Activated T-helper 1 cell treated with anti-CD3 and anti-CD28 coated beads, Interleukin-12 subunit alpha, Interleukin-12 subunit beta, Interleukin-2, Interleukin-4 antibody, amounts not matched to agents 30 ng/mL and 10 ng/mL and 1 ng/mL, durations not matched to agents 14 hours and 24 hours and 36 hours (primary cell): ENCODE data around the gene VCL. TPM values are rescaled to one million over a fixed set of nuclear protein-coding genes. Genes with fewer than 3 reads are reported as not detected.
A peak's percentile ranks its signal among the peaks of the same experiment; 100 is the strongest.
"Not testable (repeated sequence)": the region's sequence is repeated elsewhere in the genome, so short reads cannot be mapped to it uniquely, and the experiment has no call there.

Experiments
- DNase-seq: peaks from one replicate; pipeline ENCODE4 v3.0.0; 2021; ENCODE audit warnings: low spot score
- H3K27ac Mint-ChIP-seq: one replicate; pipeline ENCODE4 v1.8.0; 2021; ENCODE audit warnings: mild to moderate bottlenecking, mixed read lengths
- H3K27me3 Mint-ChIP-seq: one replicate; pipeline ENCODE4 v1.8.0; 2022; ENCODE audit warnings: mild to moderate bottlenecking, moderate library complexity, mixed read lengths; ENCODE audit not compliant: insufficient read depth
- H3K36me3 Mint-ChIP-seq: one replicate; pipeline ENCODE4 v1.8.0; 2021; ENCODE audit warnings: low read depth, mixed read lengths
- H3K4me1 Mint-ChIP-seq: one replicate; pipeline ENCODE4 v1.8.0; 2021; ENCODE audit warnings: low read depth, mixed read lengths
- H3K4me3 Mint-ChIP-seq: one replicate; pipeline ENCODE4 v1.8.0; 2021; ENCODE audit warnings: mild to moderate bottlenecking, moderate library complexity, mixed read lengths
- H3K9me3 Mint-ChIP-seq: one replicate; pipeline ENCODE4 v1.8.0; 2021; ENCODE audit warnings: mixed read lengths
- intact Hi-C: fragments of 100-400 bp; cut with micrococcal nuclease; formaldehyde crosslinking; loops from one replicate; pipeline ENCODE4 v1.15.1; 2024
- total RNA-seq: library from RNA; stranded (reverse); gene quantifications from 2 replicates; pipeline ENCODE4 v1.2.3, GENCODE V29; 2022

The VCL gene
- total RNA-seq, 1 donor from 2014 or later, result 26.0 TPM

DNA sequence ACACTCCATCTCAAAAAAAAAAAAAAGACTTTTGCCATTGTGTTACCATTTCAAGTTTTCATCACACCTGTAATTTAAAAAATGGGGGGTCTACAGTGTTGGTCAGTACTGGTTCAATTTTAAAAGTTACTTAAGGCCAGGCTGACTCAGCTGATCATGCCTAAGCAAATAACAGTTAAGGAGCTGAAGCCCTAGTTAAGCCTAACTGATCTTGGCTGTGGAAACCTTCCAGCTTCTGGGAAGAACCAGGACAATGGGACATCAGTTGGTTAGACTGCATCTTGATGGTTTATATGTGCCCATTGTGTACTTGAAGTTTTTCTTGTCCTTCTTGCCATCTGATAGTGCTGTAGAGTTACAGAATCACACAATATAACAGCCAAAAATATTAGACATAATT, 26.7 kb downstream of the VCL start:
- no peak for DNase-seq
- H3K4me1 Mint-ChIP-seq, result peaks cover 34% of the 10 kb centered on the region
- H3K36me3 Mint-ChIP-seq, result peaks cover 16% of the 10 kb centered on the region
- no peak overlapping the region for H3K4me3 Mint-ChIP-seq
- H3K27me3 Mint-ChIP-seq, result no peaks in the 10 kb centered on the region
- no peaks in the 10 kb centered on the region for H3K9me3 Mint-ChIP-seq
- intact Hi-C loops, result no loop called here
- no peak overlapping the region for H3K27ac Mint-ChIP-seq

DNA sequence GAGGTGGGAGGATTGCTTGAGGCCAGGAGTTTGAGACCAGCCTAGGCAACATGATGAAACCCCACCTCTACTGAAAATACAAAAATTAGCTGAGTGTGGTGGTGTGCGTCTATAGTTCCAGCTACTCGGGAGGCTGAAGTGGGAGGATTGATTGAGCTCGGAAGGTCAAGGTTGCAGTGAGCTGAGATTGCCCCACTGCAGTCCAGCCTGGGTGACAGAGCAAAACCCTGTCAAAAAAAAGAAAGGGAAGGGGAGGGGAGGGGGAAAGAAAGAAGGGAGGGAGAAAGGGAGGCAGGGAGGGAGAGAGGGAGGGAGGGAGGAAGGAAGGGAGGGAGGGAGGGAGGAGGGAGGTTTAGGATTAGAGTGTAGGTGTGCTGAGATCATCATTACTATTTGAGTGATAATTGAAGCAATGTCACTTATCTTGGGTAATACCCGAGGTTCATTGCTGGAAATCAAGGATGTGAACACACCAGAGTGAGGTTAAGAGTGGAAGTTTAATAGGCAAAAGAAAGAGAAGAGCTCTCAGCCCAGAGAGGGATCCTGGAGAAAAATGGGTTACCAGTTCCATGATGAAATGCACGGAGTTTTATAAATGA, 27.6 kb downstream of the VCL start:
- peaks cover 16% of the 10 kb centered on the region for H3K36me3 Mint-ChIP-seq
- H3K27ac Mint-ChIP-seq, result no peak overlapping the region
- H3K4me1 Mint-ChIP-seq, result peaks cover 38% of the 10 kb centered on the region
- no peak overlapping the region for H3K4me3 Mint-ChIP-seq
- DNase-seq, result no peak
- no peaks in the 10 kb centered on the region for H3K9me3 Mint-ChIP-seq
- intact Hi-C loops, result no loop called here
- H3K27me3 Mint-ChIP-seq, result no peaks in the 10 kb centered on the region

- Mint-ChIP-seq H3K27me3 (no peaks in the 10 kb centered on the region), H3K4me1 (peaks cover 39% of the 10 kb centered on the region), H3K27ac (no peak overlapping the region), H3K4me3 (no peak overlapping the region), H3K9me3 (no peaks in the 10 kb centered on the region), H3K36me3 (peaks cover 15% of the 10 kb centered on the region)
- DNase-seq, result no peak
- intact Hi-C loops, result no loop called here
Measured at GRCh38 chr10:74026428-74027015, 28.6 kb downstream of the VCL start.

DNA sequence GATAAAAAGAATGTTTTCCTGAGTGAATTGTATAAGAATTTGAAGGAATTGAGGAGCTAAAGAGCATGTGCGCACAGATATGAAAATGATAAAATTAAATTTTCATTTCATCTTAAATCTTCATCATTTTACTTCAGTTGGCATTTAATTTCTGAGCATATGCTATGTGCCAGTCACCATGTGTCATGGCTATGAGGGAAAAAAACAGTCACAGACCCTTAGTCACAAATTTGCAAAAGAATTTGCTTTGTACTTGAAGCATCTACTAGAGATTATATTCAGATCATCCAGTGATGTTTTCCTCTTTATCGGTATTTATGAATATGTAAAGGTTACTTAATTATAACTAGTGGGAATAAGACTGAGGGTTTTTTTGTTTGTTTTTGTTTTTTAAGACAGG, 29.8 kb downstream of the VCL start:
- no peak overlapping the region for H3K27ac Mint-ChIP-seq
- H3K4me3 Mint-ChIP-seq, result no peak overlapping the region
- H3K27me3 Mint-ChIP-seq, result no peaks in the 10 kb centered on the region
- intact Hi-C loops, result no loop called here
- H3K36me3 Mint-ChIP-seq, result peaks cover 12% of the 10 kb centered on the region
- no peaks in the 10 kb centered on the region for H3K9me3 Mint-ChIP-seq
- DNase-seq, result no peak
- peaks cover 34% of the 10 kb centered on the region for H3K4me1 Mint-ChIP-seq

DNA sequence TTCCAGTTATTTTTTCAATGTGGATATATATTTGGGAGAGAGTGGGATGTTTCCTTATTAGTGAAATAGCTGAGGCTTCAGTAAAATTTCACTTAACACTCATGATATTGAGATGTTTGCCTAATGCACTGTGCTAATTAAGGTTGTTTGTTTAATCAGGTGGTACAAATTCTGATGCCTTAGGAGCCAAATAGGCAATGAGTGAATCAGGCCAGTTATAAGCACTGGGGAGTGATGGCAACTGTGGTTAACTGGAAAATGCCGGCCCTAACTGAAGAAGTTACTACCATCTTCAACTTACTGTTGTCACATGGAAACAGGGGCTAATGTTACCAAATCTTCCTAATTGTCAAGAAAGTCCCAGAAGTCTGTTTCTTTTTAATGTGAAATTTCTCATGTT, 32.0 kb downstream of the VCL start:
- no peak overlapping the region for H3K4me3 Mint-ChIP-seq
- no peaks in the 10 kb centered on the region for H3K9me3 Mint-ChIP-seq
- no peak for DNase-seq
- H3K36me3 Mint-ChIP-seq, result peaks cover 13% of the 10 kb centered on the region
- H3K27ac Mint-ChIP-seq, result no peak overlapping the region
- H3K4me1 Mint-ChIP-seq, result peaks cover 38% of the 10 kb centered on the region
- intact Hi-C loops, result no loop called here
- no peaks in the 10 kb centered on the region for H3K27me3 Mint-ChIP-seq

DNA sequence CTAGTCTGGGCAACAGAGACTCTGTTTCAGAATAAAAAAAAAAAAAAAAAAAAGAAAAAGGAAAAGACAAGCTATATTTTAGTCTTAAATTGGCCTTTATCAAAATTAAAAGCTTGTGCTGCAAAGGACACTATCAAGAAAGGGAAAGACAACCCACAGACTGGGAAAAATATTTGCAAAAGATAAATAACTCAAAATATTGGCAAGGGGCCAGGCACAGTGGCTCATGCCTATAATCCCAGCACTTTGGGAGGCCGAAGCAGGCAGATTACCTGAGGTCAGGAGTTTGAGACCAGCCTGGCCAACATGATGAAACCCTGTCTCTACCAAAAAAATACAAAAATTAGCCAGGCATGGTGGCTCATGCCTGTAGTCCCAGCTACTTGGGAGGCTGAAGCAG, 34.3 kb downstream of the VCL start:
- Mint-ChIP-seq H3K36me3 (peaks cover 10% of the 10 kb centered on the region), H3K4me1 (peaks cover 32% of the 10 kb centered on the region)
- DNase-seq, H3K9me3 Mint-ChIP-seq, H3K27ac Mint-ChIP-seq, intact Hi-C loops, H3K27me3 Mint-ChIP-seq, H3K4me3 Mint-ChIP-seq: not testable (repeated sequence)

GRCh38 chr10:74032900-74033655, 35.2 kb downstream of the VCL start:
- H3K27ac Mint-ChIP-seq, result no peak overlapping the region
- intact Hi-C loops, result no loop called here
- peaks cover 11% of the 10 kb centered on the region for H3K36me3 Mint-ChIP-seq
- H3K27me3 Mint-ChIP-seq, result peaks cover 2% of the 10 kb centered on the region
- no peak for DNase-seq
- H3K9me3 Mint-ChIP-seq, result no peaks in the 10 kb centered on the region
- peaks cover 38% of the 10 kb centered on the region for H3K4me1 Mint-ChIP-seq
- no peak overlapping the region for H3K4me3 Mint-ChIP-seq

GRCh38 chr10:74033702-74034101, 35.8 kb downstream of the VCL start:
- no peak overlapping the region for H3K27ac Mint-ChIP-seq
- intact Hi-C loops, result no loop called here

GRCh38 chr10:74034301-74034700, 36.4 kb downstream of the VCL start:
- Mint-ChIP-seq H3K4me3 (no peak overlapping the region), H3K36me3 (peaks cover 11% of the 10 kb centered on the region), H3K9me3 (no peaks in the 10 kb centered on the region), H3K27ac (peak overlapping the region; percentile 21), H3K27me3 (peaks cover 2% of the 10 kb centered on the region), H3K4me1 (peaks cover 38% of the 10 kb centered on the region)
- DNase-seq, result no peak
- intact Hi-C loops, result no loop called here

More at GRCh38 chr10:74033702-74034101, 35.8 kb downstream of the VCL start:
- Mint-ChIP-seq H3K4me1 (peaks cover 38% of the 10 kb centered on the region), H3K9me3 (no peaks in the 10 kb centered on the region), H3K27me3 (peaks cover 2% of the 10 kb centered on the region), H3K36me3 (peaks cover 11% of the 10 kb centered on the region), H3K4me3 (no peak overlapping the region)
- DNase-seq, result no peak

DNA sequence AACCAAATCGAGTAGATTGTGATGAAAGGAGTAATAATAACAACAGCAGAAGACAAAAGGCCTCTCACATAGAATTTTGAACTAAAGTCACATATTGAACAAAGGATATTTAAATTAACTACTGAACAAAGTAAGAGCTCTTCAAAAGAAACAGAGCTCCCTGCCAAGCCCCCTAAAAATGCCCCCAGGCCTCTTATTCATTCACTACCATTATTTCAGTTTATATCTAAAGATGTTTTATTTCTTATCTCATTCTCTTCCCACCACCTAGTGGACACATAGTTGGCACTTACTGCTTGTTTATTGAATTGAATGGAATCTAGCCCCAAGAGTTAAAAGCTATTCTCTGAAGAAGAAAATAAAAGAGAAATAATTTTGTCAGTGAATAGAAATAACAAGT, 37.4 kb downstream of the VCL start:
- Mint-ChIP-seq H3K36me3 (peaks cover 11% of the 10 kb centered on the region), H3K4me3 (no peak overlapping the region), H3K27ac (no peak overlapping the region), H3K9me3 (no peaks in the 10 kb centered on the region), H3K27me3 (peaks cover 2% of the 10 kb centered on the region), H3K4me1 (peaks cover 40% of the 10 kb centered on the region)
- intact Hi-C loops, result no loop called here
- no peak for DNase-seq

- H3K9me3 Mint-ChIP-seq, result no peaks in the 10 kb centered on the region
Measured at GRCh38 chr10:74036474-74036873, 38.6 kb downstream of the VCL start.

DNA sequence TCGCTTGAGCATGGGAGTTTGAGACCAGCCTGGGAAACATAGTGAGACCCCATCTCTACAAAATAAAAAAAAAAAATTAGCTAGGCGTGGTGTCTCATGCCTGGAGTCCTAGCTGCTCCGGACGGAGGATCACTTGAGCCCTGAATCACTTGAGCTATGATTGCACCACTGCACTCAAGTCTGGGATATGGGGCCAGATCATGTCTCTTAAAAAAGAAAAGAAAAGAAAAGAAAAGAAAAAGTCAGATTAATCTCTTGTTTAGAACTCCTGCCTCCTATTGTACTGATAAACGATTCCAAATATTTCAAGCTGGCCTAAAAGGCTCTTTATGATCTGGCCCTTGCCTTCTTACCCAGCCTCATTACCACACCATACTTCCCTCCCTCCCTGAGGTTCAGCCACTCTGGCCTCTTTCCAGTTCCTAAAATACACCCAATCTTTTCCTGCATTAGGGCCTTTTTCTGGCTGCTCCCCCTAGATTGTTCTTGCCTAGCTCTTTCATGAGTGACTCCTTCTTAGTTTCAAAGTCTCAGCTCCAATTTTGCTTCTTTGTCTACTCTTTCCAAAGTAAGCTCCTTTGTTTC, 41.7 kb downstream of the VCL start:
- no peak overlapping the region for H3K4me3 Mint-ChIP-seq
- peaks cover 2% of the 10 kb centered on the region for H3K27me3 Mint-ChIP-seq
- no peaks in the 10 kb centered on the region for H3K9me3 Mint-ChIP-seq
- H3K36me3 Mint-ChIP-seq, result peaks cover 11% of the 10 kb centered on the region
- H3K27ac Mint-ChIP-seq, result no peak overlapping the region
- peaks cover 23% of the 10 kb centered on the region for H3K4me1 Mint-ChIP-seq
- DNase-seq, result no peak
- intact Hi-C loops, result no loop called here

More at GRCh38 chr10:74036474-74036873, 38.6 kb downstream of the VCL start:
- no peak for DNase-seq
- H3K4me1 Mint-ChIP-seq, result peaks cover 35% of the 10 kb centered on the region
- peaks cover 8% of the 10 kb centered on the region for H3K36me3 Mint-ChIP-seq
- H3K4me3 Mint-ChIP-seq, result no peak overlapping the region
- no peak overlapping the region for H3K27ac Mint-ChIP-seq
- H3K27me3 Mint-ChIP-seq, result peaks cover 2% of the 10 kb centered on the region
- intact Hi-C loops, result no loop called here
